GM06990 (cell line): ENCODE measurements around the gene PTMA.

ENCODE experiments used
- DNase-seq: peaks from one replicate; pipeline ENCODE4 v3.0.0-alpha.2; 2011; ENCODE audit not compliant: insufficient read length; ENCODE audit errors: extremely low read depth
- H3K27me3 ChIP-seq: replicated peaks from 2 replicates; pipeline ENCODE4 v1.6.0; 2011; ENCODE audit warnings: low read length; ENCODE audit not compliant: control insufficient read depth, insufficient read depth
- H3K36me3 ChIP-seq: 2 replicates; pipeline ENCODE4 v1.5.1; 2011; ENCODE audit warnings: low read length; ENCODE audit not compliant: control insufficient read depth, insufficient read depth
- H3K4me3 ChIP-seq: replicated peaks from 2 replicates; pipeline ENCODE4 v1.5.1; 2011; ENCODE audit warnings: low read depth, mild to moderate bottlenecking, control low read depth, low read length
- TF ChIP-seq, protein P1 (sequence below): IDR thresholded peaks from 2 replicates; pipeline ENCODE4 v1.5.1; 2011; ENCODE audit warnings: low read length, control low read depth, mild to moderate bottlenecking, inconsistent platforms; ENCODE audit not compliant: insufficient read depth, poor library complexity, severe bottlenecking

Gene PTMA

DNA sequence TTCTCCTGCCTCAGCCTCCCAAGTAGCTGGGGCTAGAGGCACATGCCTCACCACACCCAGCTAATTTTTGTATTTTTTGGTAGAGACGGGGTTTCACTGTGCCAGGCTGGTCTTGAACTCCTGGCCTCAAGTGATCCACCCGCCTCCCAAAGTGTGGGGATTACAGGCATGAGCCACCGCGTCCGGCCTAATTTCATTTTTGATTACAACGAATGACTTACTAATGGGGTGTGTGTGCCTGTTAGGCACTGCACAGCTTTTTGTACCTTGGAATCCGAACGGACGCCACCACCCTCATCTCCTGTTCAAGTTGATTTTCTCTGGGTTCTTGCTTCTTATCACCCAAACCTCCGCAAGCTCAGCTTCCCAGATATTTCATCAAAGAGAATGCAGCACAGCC lies 17.2 kb downstream of the PTMA start:
- TF ChIP-seq, protein P1, sequence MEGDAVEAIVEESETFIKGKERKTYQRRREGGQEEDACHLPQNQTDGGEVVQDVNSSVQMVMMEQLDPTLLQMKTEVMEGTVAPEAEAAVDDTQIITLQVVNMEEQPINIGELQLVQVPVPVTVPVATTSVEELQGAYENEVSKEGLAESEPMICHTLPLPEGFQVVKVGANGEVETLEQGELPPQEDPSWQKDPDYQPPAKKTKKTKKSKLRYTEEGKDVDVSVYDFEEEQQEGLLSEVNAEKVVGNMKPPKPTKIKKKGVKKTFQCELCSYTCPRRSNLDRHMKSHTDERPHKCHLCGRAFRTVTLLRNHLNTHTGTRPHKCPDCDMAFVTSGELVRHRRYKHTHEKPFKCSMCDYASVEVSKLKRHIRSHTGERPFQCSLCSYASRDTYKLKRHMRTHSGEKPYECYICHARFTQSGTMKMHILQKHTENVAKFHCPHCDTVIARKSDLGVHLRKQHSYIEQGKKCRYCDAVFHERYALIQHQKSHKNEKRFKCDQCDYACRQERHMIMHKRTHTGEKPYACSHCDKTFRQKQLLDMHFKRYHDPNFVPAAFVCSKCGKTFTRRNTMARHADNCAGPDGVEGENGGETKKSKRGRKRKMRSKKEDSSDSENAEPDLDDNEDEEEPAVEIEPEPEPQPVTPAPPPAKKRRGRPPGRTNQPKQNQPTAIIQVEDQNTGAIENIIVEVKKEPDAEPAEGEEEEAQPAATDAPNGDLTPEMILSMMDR = no peak
- no peaks in the 10 kb centered on the region for H3K36me3 ChIP-seq
- H3K27me3 ChIP-seq = no peaks in the 10 kb centered on the region
- no peak overlapping the region for H3K4me3 ChIP-seq
- no peak for DNase-seq

DNA sequence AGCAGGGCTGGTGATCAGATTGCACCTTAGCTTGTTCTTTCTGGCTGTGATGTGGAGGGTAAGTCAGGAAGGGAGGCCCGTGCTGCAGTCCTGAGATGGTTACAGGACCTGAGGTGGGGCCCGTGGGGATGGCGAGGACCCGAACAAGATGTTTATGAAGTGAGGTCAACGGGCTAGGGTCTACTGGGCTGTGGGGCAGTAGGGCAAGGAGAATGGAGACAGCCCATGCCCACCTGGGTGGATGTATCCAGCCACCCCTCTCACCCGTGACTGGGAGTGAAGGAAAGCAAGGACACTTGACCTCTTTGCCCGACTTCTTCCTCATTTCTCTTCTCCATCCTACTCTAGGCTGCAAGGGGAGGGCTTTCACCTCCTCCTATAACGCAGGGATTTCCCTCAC lies 18.0 kb downstream of the PTMA start:
- Histone ChIP-seq H3K36me3 (no peaks in the 10 kb centered on the region), H3K4me3 (no peak overlapping the region), H3K27me3 (no peaks in the 10 kb centered on the region)
- no peak for DNase-seq
- TF ChIP-seq, protein P1 = no peak

DNA sequence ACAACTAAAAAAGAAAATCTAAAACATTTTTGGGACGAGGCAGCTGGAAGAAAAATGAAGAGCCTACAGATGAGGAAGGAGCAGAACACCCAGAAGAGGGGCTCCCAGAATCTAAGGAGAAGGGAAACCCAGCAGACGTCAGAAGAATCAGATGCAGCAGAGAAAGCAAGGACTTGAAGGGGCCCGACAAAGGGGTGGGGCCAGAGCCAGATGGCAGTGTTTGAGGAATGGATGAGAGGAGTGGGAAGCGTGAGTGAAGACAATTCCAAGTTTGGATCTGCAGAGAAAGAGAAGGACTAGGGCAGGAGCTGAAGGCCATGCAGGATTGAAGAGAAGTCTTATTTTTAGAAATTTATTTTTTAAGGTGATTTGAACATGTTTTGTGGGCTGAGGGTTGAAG lies 19.3 kb downstream of the PTMA start:
- Histone ChIP-seq H3K4me3 (no peak overlapping the region), H3K36me3 (peaks cover 2% of the 10 kb centered on the region), H3K27me3 (no peaks in the 10 kb centered on the region)
- TF ChIP-seq, protein P1 = no peak
- no peak for DNase-seq

DNA sequence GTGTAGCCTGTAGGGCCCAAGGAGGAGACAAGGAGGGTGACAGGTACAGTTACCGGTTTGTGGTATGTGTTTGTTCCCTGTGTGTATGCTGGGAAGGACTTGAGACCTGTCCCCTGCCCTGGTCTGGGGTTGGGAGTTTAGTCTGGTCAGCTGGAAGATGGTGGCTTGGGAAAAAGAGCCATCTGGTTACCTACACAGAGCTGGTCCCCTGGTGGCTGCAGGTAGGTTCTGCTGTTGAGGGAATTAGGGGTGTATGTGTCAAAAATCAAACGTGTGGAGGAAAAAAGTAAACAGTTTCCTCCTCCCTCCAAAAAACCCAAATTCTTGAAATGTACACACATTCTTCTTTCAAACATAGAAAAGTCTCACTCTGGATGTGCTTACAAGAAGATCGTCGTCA lies 24.3 kb downstream of the PTMA start:
- Histone ChIP-seq H3K27me3 (no peaks in the 10 kb centered on the region), H3K4me3 (no peak overlapping the region), H3K36me3 (peaks cover 2% of the 10 kb centered on the region)
- TF ChIP-seq, protein P1 = no peak
- DNase-seq = no peak

DNA sequence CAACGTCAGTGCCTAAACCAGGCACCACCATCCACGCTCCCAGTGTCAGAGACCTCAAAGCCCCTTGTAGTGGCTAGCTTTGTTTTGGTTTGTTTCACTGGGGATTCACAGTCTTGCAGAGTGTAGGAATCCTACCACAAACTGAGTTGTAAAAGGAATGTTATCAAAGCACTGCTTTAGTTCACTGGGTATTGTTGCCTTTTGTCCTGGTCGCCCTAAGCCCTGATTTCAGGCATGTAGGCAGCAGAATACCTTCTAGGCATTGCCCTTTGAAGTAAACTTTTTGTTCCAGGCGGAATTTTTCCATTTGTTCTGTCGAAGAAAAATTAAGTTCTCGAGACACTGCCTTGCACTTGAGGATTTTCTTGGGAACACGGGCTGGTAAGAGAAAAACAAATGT lies 29.4 kb downstream of the PTMA start:
- Histone ChIP-seq H3K4me3 (no peak overlapping the region), H3K27me3 (no peaks in the 10 kb centered on the region), H3K36me3 (no peaks in the 10 kb centered on the region; the same call in none of the 2 replicates)
- no peak for DNase-seq
- TF ChIP-seq, protein P1 = no peak
